NCI-H146 treated with DMSO at 0.1 percent for 48 hours (cell line): ENCODE measurements around the gene QDPR.
A peak's percentile ranks its signal among the peaks of the same experiment; 100 is the strongest.
"Not testable (repeated sequence)": the region's sequence is repeated elsewhere in the genome, so short reads cannot be mapped to it uniquely, and the experiment has no call there.

Source experiments
- DNase-seq: peaks from one replicate; lab custom pipeline; 2025; ENCODE audit not compliant: unreplicated experiment; lab: John Stamatoyannopoulos, UW

The QDPR gene

GRCh38 chr4:17492058-17492741 lies 19.7 kb downstream of the QDPR start:
- DNase-seq: no peak

- DNase-seq: no peak
Observed at GRCh38 chr4:17491196-17491595, 20.7 kb downstream of the QDPR start.

GRCh38 chr4:17490575-17491059 lies 21.3 kb downstream of the QDPR start:
- peak; percentile 94 for DNase-seq

DNA sequence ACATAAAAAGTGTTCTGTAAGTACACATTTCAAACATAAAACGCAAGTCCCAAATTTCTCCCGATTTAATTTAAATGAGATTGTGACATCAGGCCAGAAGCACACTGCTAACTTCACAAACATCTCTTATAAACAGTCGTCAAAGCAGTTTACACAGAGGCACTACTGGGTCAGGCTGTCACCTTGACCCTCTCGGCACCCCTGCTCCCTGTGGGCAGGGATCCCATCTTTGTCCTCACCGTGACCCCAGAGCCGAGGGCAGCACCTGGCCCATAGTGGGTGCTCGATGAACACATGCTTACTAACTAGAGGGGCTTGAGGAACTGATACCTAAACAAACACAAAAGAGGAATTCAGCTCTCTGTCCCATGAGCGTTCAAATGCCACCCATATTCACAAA lies 22.2 kb downstream of the QDPR start:
- DNase-seq: no peak

- DNase-seq: no peak
Observed at GRCh38 chr4:17489123-17489522, 22.8 kb downstream of the QDPR start.

GRCh38 chr4:17482716-17483115 lies 29.2 kb downstream of the QDPR start:
- DNase-seq: no peak

- DNase-seq: no peak
Observed at GRCh38 chr4:17480955-17481354, 30.9 kb downstream of the QDPR start.

DNA sequence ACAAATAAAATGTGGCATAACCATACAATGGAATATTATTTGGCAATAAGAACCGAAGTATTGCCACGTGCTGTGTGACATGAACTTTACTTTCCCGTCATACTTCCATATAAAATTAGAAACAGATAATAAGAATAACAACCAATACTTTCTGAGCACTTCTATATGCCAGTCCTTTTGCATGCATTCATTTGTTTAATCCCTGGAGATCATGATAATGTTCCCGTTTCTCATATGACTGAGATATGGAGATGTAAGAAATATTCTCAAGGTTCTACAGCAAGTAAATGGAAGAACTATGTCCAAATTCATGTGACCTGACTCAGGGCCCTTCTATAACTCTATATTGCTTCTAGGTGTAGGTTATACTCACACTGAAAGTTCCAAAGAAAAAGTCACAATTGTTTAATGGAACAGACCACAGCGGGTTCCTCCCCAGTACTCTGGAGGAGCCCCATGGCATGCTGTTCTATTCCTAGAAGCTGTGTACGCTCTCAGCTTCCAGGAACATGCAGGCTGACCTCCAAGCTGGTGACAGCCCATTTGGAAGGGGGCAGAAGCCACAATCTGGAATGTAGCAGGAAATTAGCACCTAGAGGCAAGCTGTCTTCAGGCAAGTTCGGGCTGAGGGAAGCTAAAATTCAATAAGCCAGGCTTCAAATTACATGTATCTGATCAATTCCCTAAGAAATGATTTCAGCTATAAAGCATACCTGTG lies 31.5 kb downstream of the QDPR start:
- no peak for DNase-seq

DNA sequence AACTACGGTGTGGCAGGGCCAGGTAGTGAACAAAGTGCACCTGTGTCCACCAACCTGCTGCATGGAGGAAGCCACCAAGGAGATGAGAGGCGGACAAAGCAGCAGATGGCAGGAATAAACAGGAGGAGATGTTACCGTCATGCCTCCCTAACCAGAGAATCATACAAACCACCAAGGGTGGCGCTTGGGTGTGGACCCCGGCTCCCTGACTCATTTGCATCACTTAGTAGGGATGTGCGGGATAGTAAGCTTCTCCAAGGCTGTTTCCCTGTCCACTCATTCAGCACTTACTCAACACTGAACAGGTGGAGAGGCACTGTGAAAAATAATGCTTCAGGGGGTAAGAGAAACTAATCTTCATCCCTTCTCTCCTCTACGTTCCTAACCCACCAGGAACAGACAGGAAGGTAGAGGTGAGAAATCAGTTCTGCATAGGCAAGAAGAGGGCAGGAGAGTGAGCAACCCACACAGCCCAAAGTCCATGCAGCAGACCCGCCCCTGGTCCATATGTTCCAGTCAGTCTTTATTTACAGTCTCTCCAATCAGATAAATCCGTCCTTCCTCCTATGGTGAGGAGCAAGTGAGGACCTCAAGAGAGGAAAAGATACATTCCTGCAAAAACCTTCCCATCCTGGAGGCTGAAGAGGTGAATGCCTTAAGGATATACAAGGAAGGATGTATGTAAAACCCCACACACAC lies 34.0 kb downstream of the QDPR start:
- DNase-seq: no peak

GRCh38 chr4:17476853-17477252 lies 35.0 kb downstream of the QDPR start:
- no peak for DNase-seq

- no peak for DNase-seq
Observed at GRCh38 chr4:17475481-17475880, 36.4 kb downstream of the QDPR start.

DNA sequence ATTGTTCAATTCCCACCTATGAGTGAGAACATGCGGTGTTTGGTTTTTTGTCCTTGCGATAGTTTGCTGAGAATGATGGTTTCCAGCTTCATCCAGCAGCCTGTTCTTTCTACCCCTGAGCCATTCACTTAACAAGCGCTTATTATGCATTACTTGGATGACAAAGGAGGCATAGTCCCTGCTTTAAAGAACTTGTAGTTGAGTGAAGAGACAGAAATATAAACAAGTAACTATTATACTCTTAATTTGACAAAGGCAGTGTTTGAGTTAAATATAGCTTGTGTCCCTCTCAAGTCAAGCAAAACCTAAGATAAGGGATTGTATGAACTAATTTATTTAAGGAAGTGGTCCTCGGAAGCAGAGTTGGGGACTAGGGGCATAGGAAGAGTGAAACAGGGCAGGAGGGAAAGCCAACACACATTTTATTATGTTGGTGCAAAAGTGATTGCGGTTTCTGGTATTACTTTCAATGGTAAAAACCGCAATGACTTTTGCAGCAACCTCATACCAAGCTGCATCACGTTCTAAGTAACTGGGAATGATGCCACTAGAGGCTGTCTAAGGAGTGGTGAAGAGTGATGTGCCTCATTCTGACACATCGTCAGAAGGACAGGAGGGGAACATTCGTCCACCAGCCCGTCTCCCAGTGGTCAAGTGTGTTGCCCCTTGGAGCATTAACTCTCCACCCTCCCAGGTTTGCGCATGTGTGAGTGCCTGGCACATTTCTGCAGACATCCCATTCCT lies 41.8 kb downstream of the QDPR start:
- DNase-seq: no peak

DNA sequence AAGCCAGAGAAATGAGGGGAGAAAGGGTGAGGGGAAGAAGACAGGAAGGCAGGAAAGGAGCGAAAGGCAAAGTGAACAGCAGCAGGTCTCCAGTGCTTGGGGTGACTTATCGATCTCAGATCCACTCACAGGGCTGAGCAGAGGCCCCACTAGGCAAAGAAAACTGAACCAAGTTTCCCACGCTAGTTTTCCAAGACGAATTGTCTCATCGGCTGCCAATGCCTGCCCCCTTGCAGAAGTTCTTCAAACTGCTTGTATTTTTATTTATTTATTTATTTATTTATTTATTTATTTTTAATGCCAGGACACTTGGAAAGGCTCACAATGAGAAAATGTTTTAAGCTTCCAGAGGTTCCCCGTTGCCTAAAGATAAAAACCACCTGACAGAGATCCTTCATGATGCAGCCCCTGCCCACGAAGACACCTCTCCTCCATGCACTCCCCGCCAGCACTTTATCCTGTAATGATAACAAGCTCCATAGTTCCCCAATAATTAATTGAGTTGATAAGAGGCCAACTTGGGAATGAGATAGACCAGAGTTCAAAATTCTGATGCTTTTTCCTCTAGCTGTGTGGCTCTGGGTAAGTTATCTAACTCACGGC lies 43.2 kb downstream of the QDPR start:
- DNase-seq: no peak

DNA sequence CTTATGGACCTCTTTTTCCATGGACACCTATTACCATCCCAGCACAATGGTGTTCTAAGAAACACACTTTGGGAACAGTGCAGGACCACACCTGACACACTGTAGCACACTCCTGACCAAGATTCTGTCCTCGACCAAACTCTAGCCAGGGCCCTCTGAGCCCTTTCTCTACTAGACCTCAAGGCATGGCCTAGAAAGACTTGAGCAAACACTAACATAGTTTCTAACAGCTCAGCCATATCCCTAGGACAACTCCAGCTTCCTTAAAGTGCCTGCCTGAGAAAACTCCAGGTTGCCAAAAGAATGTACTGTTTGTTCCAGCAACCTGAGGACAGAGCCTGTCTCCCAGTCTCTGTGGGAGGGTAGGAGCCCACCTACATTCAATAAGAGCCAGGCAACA lies 48.3 kb downstream of the QDPR start:
- no peak for DNase-seq

DNA sequence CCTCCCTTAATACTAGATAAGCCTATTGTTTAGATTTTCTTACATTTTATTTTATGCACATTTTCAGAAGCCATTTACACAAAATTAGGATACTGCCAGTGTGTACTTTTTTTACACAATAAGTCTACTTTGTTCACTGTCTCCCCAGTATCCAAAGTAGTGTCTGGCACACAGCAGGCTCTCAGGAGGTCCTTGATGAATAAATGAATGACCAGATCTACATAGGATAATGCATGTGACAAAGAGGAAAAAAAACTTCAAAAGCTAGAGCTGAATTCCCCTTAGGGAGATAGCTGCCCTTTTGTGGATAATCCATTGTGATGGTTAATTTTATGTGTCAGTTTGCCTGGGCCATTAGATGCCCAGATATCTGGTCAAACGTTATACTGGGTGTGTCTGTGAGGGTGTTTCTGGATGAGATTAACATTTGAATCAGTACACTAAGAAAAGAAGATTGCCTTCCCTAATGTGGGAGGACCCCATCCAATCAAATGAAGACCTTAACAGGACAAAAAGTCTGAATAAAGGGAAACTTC lies 61.6 kb downstream of the QDPR start:
- no peak for DNase-seq

GRCh38 chr4:17448689-17449088 lies 63.2 kb downstream of the QDPR start:
- no peak for DNase-seq

DNA sequence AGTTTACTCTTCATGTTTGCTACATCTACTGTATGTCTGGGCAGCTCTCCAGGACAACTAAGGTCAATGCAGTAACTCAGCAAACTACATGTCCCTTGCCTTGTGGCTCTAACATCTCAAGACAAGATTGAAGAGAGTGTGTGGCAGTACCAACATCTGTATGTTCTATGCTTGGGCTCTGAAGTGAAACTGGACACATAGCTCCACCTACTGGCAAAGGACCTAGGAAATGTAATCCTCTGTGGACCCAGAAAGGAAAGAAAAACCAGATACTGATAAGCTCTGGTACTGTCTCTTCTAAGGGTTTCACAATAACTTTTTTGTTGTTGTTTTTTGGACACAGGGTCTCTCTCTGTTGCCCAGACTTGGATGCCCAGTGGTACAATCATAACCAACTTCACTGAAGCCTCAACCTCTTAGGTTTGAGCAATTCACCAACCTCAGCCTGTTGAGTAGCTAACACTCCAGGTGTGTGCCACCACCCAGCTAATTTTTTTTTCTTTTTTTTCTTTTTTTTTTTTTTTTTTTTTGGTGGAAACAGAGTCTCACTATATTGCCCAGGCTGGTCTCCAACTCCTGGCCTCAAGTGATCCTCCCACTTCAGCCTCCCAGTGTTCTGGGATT lies 64.1 kb downstream of the QDPR start:
- peak; percentile 34 for DNase-seq

DNA sequence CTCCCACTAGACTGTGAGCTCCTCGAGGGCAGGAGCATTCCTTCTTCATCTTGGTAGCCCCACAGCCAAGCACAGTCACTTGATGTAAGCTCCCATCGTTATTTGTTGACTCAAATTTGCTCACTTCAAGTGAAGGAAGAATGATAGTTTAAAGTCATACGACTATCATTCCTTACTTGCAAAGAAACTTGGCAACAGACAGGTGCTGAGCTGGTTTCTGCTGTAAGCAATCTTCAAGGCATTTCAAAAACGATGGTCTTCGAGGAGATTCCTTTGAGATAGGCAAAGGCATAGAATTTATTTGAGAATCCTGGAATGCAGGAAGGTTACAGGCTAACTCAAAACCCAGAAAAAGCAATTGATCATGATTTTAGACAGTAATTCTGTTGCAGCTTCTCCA lies 64.8 kb downstream of the QDPR start:
- DNase-seq: no peak

GRCh38 chr4:17442477-17442876 lies 69.4 kb downstream of the QDPR start:
- DNase-seq: not testable (repeated sequence)

DNA sequence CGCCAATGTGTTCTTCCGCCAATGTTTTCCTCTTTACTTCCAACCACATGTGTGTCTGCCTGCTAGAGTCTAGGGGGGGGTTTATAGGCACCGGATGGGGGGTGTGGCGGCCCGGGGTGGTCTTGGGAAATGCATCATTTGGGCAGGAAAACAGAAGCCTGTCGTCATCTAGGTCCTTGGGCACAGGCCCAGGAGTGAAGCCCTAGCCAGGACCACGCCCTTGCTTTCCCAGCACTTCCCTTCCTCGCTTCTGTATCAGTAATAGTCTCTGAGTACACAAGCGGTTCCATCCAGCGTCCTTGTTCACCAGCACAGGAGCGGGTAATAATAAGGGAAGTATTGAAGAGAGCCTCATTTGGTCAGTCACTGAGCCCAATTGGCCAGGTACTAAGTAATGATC lies 74.5 kb downstream of the QDPR start:
- DNase-seq: no peak
